DMS53 treated with DMSO at 0.1 percent for 48 hours (cell line): ENCODE data around the gene CCR2.
"Not testable (repeated sequence)": the region's sequence is repeated elsewhere in the genome, so short reads cannot be mapped to it uniquely, and the experiment has no call there.

ENCODE experiments used
- DNase-seq: peaks from one replicate; lab custom pipeline; 2025; ENCODE audit not compliant: unreplicated experiment; lab: John Stamatoyannopoulos, UW

The CCR2 gene

GRCh38 chr3:46353647-46354410 lies at the start of gene CCR2:
Gene CCR2, plus strand, starts transcription at chr3:46354111. Its CDS starts 3,417 bp downstream, at chr3:46357528.
- no peak for DNase-seq

GRCh38 chr3:46304739-46305138 lies 49.2 kb upstream of the CCR2 start:
- no peak for DNase-seq

- DNase-seq = no peak
Observed at GRCh38 chr3:46312991-46313390, 40.9 kb upstream of the CCR2 start.

- DNase-seq = no peak
Observed at GRCh38 chr3:46314517-46314916, 39.4 kb upstream of the CCR2 start.

- DNase-seq = no peak
Observed at GRCh38 chr3:46316206-46316605, 37.7 kb upstream of the CCR2 start.

- no peak for DNase-seq
Observed at GRCh38 chr3:46318207-46318927, 35.5 kb upstream of the CCR2 start.

GRCh38 chr3:46321461-46322104 lies 32.3 kb upstream of the CCR2 start:
- DNase-seq = no peak

- DNase-seq = no peak
Observed at GRCh38 chr3:46324036-46324435, 29.9 kb upstream of the CCR2 start.

- DNase-seq = no peak
Observed at GRCh38 chr3:46325645-46326300, 28.1 kb upstream of the CCR2 start.

- DNase-seq = not testable (repeated sequence)
Observed at GRCh38 chr3:46330676-46331075, 23.2 kb upstream of the CCR2 start.

GRCh38 chr3:46334741-46335478 lies 19.0 kb upstream of the CCR2 start:
- no peak for DNase-seq

- no peak for DNase-seq
Observed at GRCh38 chr3:46335541-46335940, 18.4 kb upstream of the CCR2 start.

- DNase-seq = no peak
Observed at GRCh38 chr3:46337911-46338310, 16.0 kb upstream of the CCR2 start.

GRCh38 chr3:46338840-46339239 lies 15.1 kb upstream of the CCR2 start:
- DNase-seq = no peak

- no peak for DNase-seq
Observed at GRCh38 chr3:46344476-46344875, 9.4 kb upstream of the CCR2 start.

GRCh38 chr3:46348823-46349482 lies 5.0 kb upstream of the CCR2 start:
- DNase-seq = no peak

GRCh38 chr3:46349484-46350261 lies 4.2 kb upstream of the CCR2 start:
- no peak for DNase-seq

GRCh38 chr3:46350262-46350565 lies 3.7 kb upstream of the CCR2 start:
- DNase-seq = no peak

- no peak for DNase-seq
Observed at GRCh38 chr3:46351646-46352045, 2.3 kb upstream of the CCR2 start.

GRCh38 chr3:46353090-46353489 lies 821 bp upstream of the CCR2 start:
- no peak for DNase-seq
